HG03139 (cell line): ENCODE results near the gene CLIC4.
"Not testable (repeated sequence)": the region's sequence is repeated elsewhere in the genome, so short reads cannot be mapped to it uniquely, and the experiment has no call there.

Experiments used
- ATAC-seq: cut with Tn5 transposase; IDR thresholded peaks from one replicate; pipeline ENCODE4 v1.9.1; 2021; ENCODE audit not compliant: unreplicated experiment

Gene CLIC4

GRCh38 chr1:24743404-24744211 is 1.6 kb upstream of the CLIC4 start:
- ATAC-seq = no peak

GRCh38 chr1:24745711-24746413 is 615 bp downstream of the CLIC4 start:
- no peak for ATAC-seq

- no peak for ATAC-seq
These were observed 3.2 kb downstream of the CLIC4 start for GRCh38 chr1:24748191-24749121.

- ATAC-seq = no peak
These were observed 4.0 kb downstream of the CLIC4 start for GRCh38 chr1:24749252-24749651.

- no peak for ATAC-seq
These were observed 4.6 kb downstream of the CLIC4 start for GRCh38 chr1:24749886-24750285.

GRCh38 chr1:24751833-24752232 is 6.6 kb downstream of the CLIC4 start:
- ATAC-seq = no peak

GRCh38 chr1:24752305-24752704 is 7.1 kb downstream of the CLIC4 start:
- ATAC-seq = no peak

GRCh38 chr1:24754229-24754628 is 9.0 kb downstream of the CLIC4 start:
- ATAC-seq = no peak

- ATAC-seq = not testable (repeated sequence)
These were observed 10.1 kb downstream of the CLIC4 start for GRCh38 chr1:24755323-24755722.

GRCh38 chr1:24756395-24756794 is 11.1 kb downstream of the CLIC4 start:
- ATAC-seq = no peak

- ATAC-seq = no peak
These were observed 14.2 kb downstream of the CLIC4 start for GRCh38 chr1:24759492-24759891.

- ATAC-seq = no peak
These were observed 16.3 kb downstream of the CLIC4 start for GRCh38 chr1:24761582-24761981.

GRCh38 chr1:24762133-24762676 is 17.0 kb downstream of the CLIC4 start:
- no peak for ATAC-seq

- no peak for ATAC-seq
These were observed 18.4 kb downstream of the CLIC4 start for GRCh38 chr1:24763671-24764070.

GRCh38 chr1:24764439-24764838 is 19.2 kb downstream of the CLIC4 start:
- no peak for ATAC-seq

GRCh38 chr1:24764848-24765247 is 19.6 kb downstream of the CLIC4 start:
- ATAC-seq = no peak

GRCh38 chr1:24765308-24765988 is 20.2 kb downstream of the CLIC4 start:
- no peak for ATAC-seq

GRCh38 chr1:24767351-24767750 is 22.1 kb downstream of the CLIC4 start:
- no peak for ATAC-seq

- no peak for ATAC-seq
These were observed 23.8 kb downstream of the CLIC4 start for GRCh38 chr1:24768873-24769605.
